ACC112 (cell line): ENCODE data around the gene PBLD.
"Not testable (repeated sequence)": the region's sequence is repeated elsewhere in the genome, so short reads cannot be mapped to it uniquely, and the experiment has no call there.

Source experiments
- H2AFZ ChIP-seq: fragments of 200-600 bp; sonication (generic); one replicate; pipeline ENCODE4 v1.6.0; 2017; ENCODE audit warnings: antibody characterized with exemption, low read length; ENCODE audit not compliant: unreplicated experiment
- H3K27ac ChIP-seq: fragments of 200-600 bp; sonication (generic); 2 replicates; pipeline ENCODE4 v1.5.1; 2014; ENCODE audit warnings: low read depth, mild to moderate bottlenecking, antibody characterized with exemption, low read length, moderate library complexity
- H3K27me3 ChIP-seq: fragments of 200-600 bp; sonication (generic); 2 replicates; pipeline ENCODE4 v1.6.1; 2014; ENCODE audit warnings: mild to moderate bottlenecking, antibody characterized with exemption, low read length, moderate library complexity, mixed read lengths; ENCODE audit not compliant: insufficient read depth
- H3K36me3 ChIP-seq: fragments of 200-600 bp; sonication (generic); 2 replicates; pipeline ENCODE4 v1.6.1; 2016; ENCODE audit warnings: mild to moderate bottlenecking, antibody characterized with exemption, low read length, moderate library complexity, mixed read lengths; ENCODE audit not compliant: insufficient read depth
- H3K4me1 ChIP-seq: fragments of 200-600 bp; sonication (generic); one replicate; pipeline ENCODE4 v1.6.1; 2016; ENCODE audit warnings: low read length, mixed read lengths; ENCODE audit not compliant: insufficient read depth, unreplicated experiment, control insufficient read depth
- H3K4me3 ChIP-seq: fragments of 200-600 bp; sonication (generic); 2 replicates; pipeline ENCODE4 v1.5.1; 2014; ENCODE audit warnings: mild to moderate bottlenecking, low read depth, low read length
- H3K79me2 ChIP-seq: fragments of 200-600 bp; sonication (generic); one replicate; pipeline ENCODE4 v1.6.0; 2016; ENCODE audit warnings: low read length; ENCODE audit not compliant: control insufficient read depth, unreplicated experiment, insufficient read depth

The PBLD gene

GRCh38 chr10:68277814-68278213 lies 54.9 kb downstream of the PBLD start:
- not testable (repeated sequence) for H3K36me3 ChIP-seq, H2AFZ ChIP-seq, H3K4me1 ChIP-seq, H3K27ac ChIP-seq, H3K79me2 ChIP-seq, H3K27me3 ChIP-seq, H3K4me3 ChIP-seq

GRCh38 chr10:68276224-68276623 lies 56.5 kb downstream of the PBLD start:
- Histone ChIP-seq H3K4me1 (no peaks in the 10 kb centered on the region), H3K36me3 (no peaks in the 10 kb centered on the region), H3K27me3 (no peaks in the 10 kb centered on the region), H2AFZ (no peak overlapping the region), H3K4me3 (no peak overlapping the region), H3K27ac (no peak overlapping the region), H3K79me2 (no peaks in the 10 kb centered on the region)

- H3K27ac ChIP-seq = no peak overlapping the region
- H2AFZ ChIP-seq = no peak overlapping the region
- H3K4me3 ChIP-seq = no peak overlapping the region
- H3K79me2 ChIP-seq = no peaks in the 10 kb centered on the region
- no peaks in the 10 kb centered on the region for H3K4me1 ChIP-seq
- no peaks in the 10 kb centered on the region for H3K27me3 ChIP-seq
- H3K36me3 ChIP-seq = no peaks in the 10 kb centered on the region
These were observed 57.1 kb downstream of the PBLD start for GRCh38 chr10:68275600-68276126.

GRCh38 chr10:68272833-68273232 lies 59.9 kb downstream of the PBLD start:
- no peaks in the 10 kb centered on the region for H3K36me3 ChIP-seq
- H3K79me2 ChIP-seq = no peaks in the 10 kb centered on the region
- no peak overlapping the region for H2AFZ ChIP-seq
- H3K4me3 ChIP-seq = no peak overlapping the region
- no peaks in the 10 kb centered on the region for H3K4me1 ChIP-seq
- H3K27ac ChIP-seq = no peak overlapping the region
- H3K27me3 ChIP-seq = no peaks in the 10 kb centered on the region

GRCh38 chr10:68271196-68271882 lies 61.4 kb downstream of the PBLD start:
- no peak overlapping the region for H2AFZ ChIP-seq
- H3K27ac ChIP-seq = no peak overlapping the region

GRCh38 chr10:68269562-68270290 lies 63.0 kb downstream of the PBLD start:
- Histone ChIP-seq H3K4me3 (no peak overlapping the region), H3K4me1 (no peaks in the 10 kb centered on the region), H2AFZ (no peak overlapping the region), H3K36me3 (no peaks in the 10 kb centered on the region), H3K79me2 (no peaks in the 10 kb centered on the region), H3K27me3 (no peaks in the 10 kb centered on the region), H3K27ac (no peak overlapping the region)

More at GRCh38 chr10:68271196-68271882, 61.4 kb downstream of the PBLD start:
- Histone ChIP-seq H3K36me3 (no peaks in the 10 kb centered on the region), H3K27me3 (no peaks in the 10 kb centered on the region), H3K4me3 (no peak overlapping the region), H3K4me1 (no peaks in the 10 kb centered on the region), H3K79me2 (no peaks in the 10 kb centered on the region)

- Histone ChIP-seq H3K4me3 (no peak overlapping the region), H3K79me2 (no peaks in the 10 kb centered on the region), H3K36me3 (no peaks in the 10 kb centered on the region), H3K4me1 (no peaks in the 10 kb centered on the region), H2AFZ (no peak overlapping the region), H3K27me3 (no peaks in the 10 kb centered on the region), H3K27ac (no peak overlapping the region)
These were observed 71.4 kb downstream of the PBLD start for GRCh38 chr10:68261132-68261856.

GRCh38 chr10:68253346-68253745 lies 79.4 kb downstream of the PBLD start:
- H3K79me2 ChIP-seq = no peaks in the 10 kb centered on the region
- H3K4me3 ChIP-seq = no peak overlapping the region
- H3K4me1 ChIP-seq = no peaks in the 10 kb centered on the region
- no peaks in the 10 kb centered on the region for H3K36me3 ChIP-seq
- H2AFZ ChIP-seq = no peak overlapping the region
- H3K27me3 ChIP-seq = peaks cover 11% of the 10 kb centered on the region
- no peak overlapping the region for H3K27ac ChIP-seq

- H3K27ac ChIP-seq = no peak overlapping the region
- H3K27me3 ChIP-seq = peaks cover 11% of the 10 kb centered on the region
- no peak overlapping the region for H3K4me3 ChIP-seq
- no peaks in the 10 kb centered on the region for H3K79me2 ChIP-seq
- no peaks in the 10 kb centered on the region for H3K4me1 ChIP-seq
- H2AFZ ChIP-seq = no peak overlapping the region
- no peaks in the 10 kb centered on the region for H3K36me3 ChIP-seq
These were observed 80.9 kb downstream of the PBLD start for GRCh38 chr10:68251625-68252495.

GRCh38 chr10:68251151-68251550 lies 81.6 kb downstream of the PBLD start:
- Histone ChIP-seq H3K4me3 (no peak overlapping the region), H3K36me3 (no peaks in the 10 kb centered on the region), H3K79me2 (no peaks in the 10 kb centered on the region), H2AFZ (no peak overlapping the region), H3K27me3 (peaks cover 11% of the 10 kb centered on the region), H3K27ac (no peak overlapping the region), H3K4me1 (no peaks in the 10 kb centered on the region)
